HepG2 (cell line): ENCODE data around the gene CAD. TPM values are rescaled to one million over a fixed set of nuclear protein-coding genes. Genes with fewer than 3 reads are reported as not detected.

ENCODE experiments used
- ASH2L ChIP-seq: fragments of 300-600, 200-600 bp; sonication (generic); IDR thresholded peaks from 2 replicates; pipeline ENCODE4 v1.7.0; 2017; ENCODE audit warnings: low read depth, mild to moderate bottlenecking, moderate library complexity, mixed read lengths, low read length; ENCODE audit not compliant: insufficient read length
- EP300 ChIP-seq, 3 experiments: sonication (generic) in 1 of 3; formaldehyde crosslinking in 1 of 3; IDR thresholded peaks; 2 replicates each; pipeline versions ENCODE4 v1.5.1 to v1.6.1; 2011 to 2020; ENCODE audit warnings: low read depth in 2 of 3, low read length in 2 of 3, borderline replicate concordance in 1 of 3, improper control_type of control experiment in 1 of 3, mild to moderate bottlenecking in 1 of 3, missing genetic modification reagents in 1 of 3, moderate library complexity in 1 of 3
- GATAD2A ChIP-seq: IDR thresholded peaks from 2 replicates; pipeline ENCODE4 v1.6.1; 2016
- NCOA2 ChIP-seq: sonication (generic); formaldehyde crosslinking; IDR thresholded peaks from 2 replicates; pipeline ENCODE4 v1.8.0; 2022; ENCODE audit warnings: inconsistent platforms
- SALL1 ChIP-seq: sonication (generic); formaldehyde crosslinking; IDR thresholded peaks from 2 replicates; pipeline ENCODE4 v1.8.0; 2022; ENCODE audit warnings: mild to moderate bottlenecking, missing genetic modification reagents
- SMAD1 ChIP-seq: sonication (generic); formaldehyde crosslinking; IDR thresholded peaks from 2 replicates; pipeline ENCODE4 v1.4.0; 2020; ENCODE audit warnings: missing genetic modification reagents, low read depth, mild to moderate bottlenecking, borderline replicate concordance
- ZBTB8A ChIP-seq: sonication (generic); formaldehyde crosslinking; IDR thresholded peaks from 2 replicates; pipeline ENCODE4 v1.4.0; 2020; ENCODE audit warnings: mild to moderate bottlenecking, low read depth, missing genetic modification reagents, borderline replicate concordance
- ZMYM4 ChIP-seq: sonication (generic); formaldehyde crosslinking; IDR thresholded peaks from 2 replicates; pipeline ENCODE4 v1.8.1; 2023; ENCODE audit warnings: mild to moderate bottlenecking, missing genetic modification reagents
- ZNF121 ChIP-seq: sonication (generic); formaldehyde crosslinking; IDR thresholded peaks from 2 replicates; pipeline ENCODE4 v1.5.0; 2020; ENCODE audit warnings: mild to moderate bottlenecking, missing genetic modification reagents
- ZNF362 ChIP-seq: sonication (generic); formaldehyde crosslinking; IDR thresholded peaks from 2 replicates; pipeline ENCODE4 v1.4.0; 2020; ENCODE audit warnings: missing genetic modification reagents, mild to moderate bottlenecking, borderline replicate concordance
- polyA plus RNA-seq, 8 experiments: library from polyadenylated mRNA; depleted of rRNA in 3 of 8; stranded (reverse) in 7 of 8; unstranded in 1 of 8; fragments of >200 nt; fragmentation: Illumina TruSeq in 4 of 8; extraction: Trizol in 4 of 8; gene quantifications; 2 replicates each; pipeline versions ENCODE4 v1.2.1 to v1.2.3, GENCODE V29; 2011 to 2016; ENCODE audit warnings: low read depth in 4 of 8, missing spikeins in 1 of 8, mixed read lengths in 1 of 8; ENCODE audit not compliant: insufficient read depth in 1 of 8
- total RNA-seq, 5 experiments: library from RNA; depleted of rRNA; stranded (reverse); fragments of >200 nt; fragmentation: Illumina TruSeq; extraction: Trizol; gene quantifications; 2 replicates each; pipeline ENCODE4 v1.2.3, GENCODE V29; 2016; ENCODE audit warnings: low read depth in 1 of 5
- TF ChIP-seq, protein P1 (sequence below): sonication (generic); formaldehyde crosslinking; conservative IDR thresholded peaks from 2 replicates; pipeline ENCODE4 v1.4.0; 2020; ENCODE audit warnings: mild to moderate bottlenecking, missing genetic modification reagents, moderate library complexity
- TF ChIP-seq, protein P2 (sequence below): sonication (generic); formaldehyde crosslinking; IDR thresholded peaks from 2 replicates; pipeline ENCODE4 v1.5.1; 2020; ENCODE audit warnings: mild to moderate bottlenecking, missing genetic modification reagents

Gene CAD
- total and polyA plus RNA-seq, 2 of the 13 experiments (the other 11 are each of a cell fraction or from before 2014, with no cell fraction given): 21.7 to 37.0 TPM

DNA sequence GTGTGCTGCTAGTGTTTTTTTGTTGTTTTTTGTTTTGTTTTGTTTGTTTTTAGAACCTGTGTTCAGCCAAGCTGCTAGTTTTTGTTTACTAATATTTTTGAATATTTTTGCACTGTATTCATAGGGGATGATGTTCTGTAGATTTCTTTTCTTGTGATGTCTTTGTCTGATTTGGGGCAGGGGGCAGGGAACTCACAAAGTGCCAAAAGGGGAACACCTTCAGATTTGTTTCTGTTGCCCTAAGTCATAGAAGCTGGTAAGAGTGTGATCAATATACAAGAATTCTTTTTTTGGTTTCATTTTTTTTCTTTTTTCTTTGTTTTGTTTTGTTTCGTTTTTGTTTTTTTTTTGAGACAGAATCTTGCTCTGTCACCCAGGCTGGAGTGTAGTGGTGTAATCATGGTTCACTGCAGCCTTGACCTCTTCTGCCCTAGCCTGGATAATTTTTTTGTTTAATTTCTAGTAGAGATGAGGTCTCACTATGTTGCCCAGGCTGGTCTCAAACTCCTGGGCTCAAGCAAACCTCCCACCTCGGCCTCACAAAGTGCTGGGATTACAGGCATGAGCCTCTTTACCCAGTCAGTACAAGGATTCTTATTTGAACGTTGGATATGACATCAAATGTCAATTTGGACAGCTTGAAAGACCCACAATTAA, 37.7 kb upstream of the CAD start (continued):
- TF ChIP-seq, protein P1, sequence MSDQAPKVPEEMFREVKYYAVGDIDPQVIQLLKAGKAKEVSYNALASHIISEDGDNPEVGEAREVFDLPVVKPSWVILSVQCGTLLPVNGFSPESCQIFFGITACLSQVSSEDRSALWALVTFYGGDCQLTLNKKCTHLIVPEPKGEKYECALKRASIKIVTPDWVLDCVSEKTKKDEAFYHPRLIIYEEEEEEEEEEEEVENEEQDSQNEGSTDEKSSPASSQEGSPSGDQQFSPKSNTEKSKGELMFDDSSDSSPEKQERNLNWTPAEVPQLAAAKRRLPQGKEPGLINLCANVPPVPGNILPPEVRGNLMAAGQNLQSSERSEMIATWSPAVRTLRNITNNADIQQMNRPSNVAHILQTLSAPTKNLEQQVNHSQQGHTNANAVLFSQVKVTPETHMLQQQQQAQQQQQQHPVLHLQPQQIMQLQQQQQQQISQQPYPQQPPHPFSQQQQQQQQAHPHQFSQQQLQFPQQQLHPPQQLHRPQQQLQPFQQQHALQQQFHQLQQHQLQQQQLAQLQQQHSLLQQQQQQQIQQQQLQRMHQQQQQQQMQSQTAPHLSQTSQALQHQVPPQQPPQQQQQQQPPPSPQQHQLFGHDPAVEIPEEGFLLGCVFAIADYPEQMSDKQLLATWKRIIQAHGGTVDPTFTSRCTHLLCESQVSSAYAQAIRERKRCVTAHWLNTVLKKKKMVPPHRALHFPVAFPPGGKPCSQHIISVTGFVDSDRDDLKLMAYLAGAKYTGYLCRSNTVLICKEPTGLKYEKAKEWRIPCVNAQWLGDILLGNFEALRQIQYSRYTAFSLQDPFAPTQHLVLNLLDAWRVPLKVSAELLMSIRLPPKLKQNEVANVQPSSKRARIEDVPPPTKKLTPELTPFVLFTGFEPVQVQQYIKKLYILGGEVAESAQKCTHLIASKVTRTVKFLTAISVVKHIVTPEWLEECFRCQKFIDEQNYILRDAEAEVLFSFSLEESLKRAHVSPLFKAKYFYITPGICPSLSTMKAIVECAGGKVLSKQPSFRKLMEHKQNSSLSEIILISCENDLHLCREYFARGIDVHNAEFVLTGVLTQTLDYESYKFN (CRISPR knock-in tag): peak; percentile 68
- TF ChIP-seq ASH2L (peak; percentile 44), NCOA2 (CRISPR knock-in tag) (peak; percentile 64), ZMYM4 (CRISPR knock-in tag) (no peak), ZNF362 (CRISPR knock-in tag) (peak; percentile 78), SMAD1 (CRISPR knock-in tag) (no peak), ZBTB8A (CRISPR knock-in tag) (0 out of 2 replicates have a peak, but pooled peaks have one; percentile 10), GATAD2A (CRISPR knock-in tag) (peak; percentile 62), ZNF121 (CRISPR knock-in tag) (peak; percentile 99), EP300 (IDR thresholded peaks at IDR 0.05; ENCODE audit: low read depth in 2 of 2, low read length in 2 of 2) (peak in 1 of 2 experiments; percentile 57; a peak in 1 of 4 replicates), EP300 (CRISPR knock-in tag; IDR thresholded peaks at IDR 0.05; ENCODE audit: borderline replicate concordance) (no peak), SALL1 (peak; percentile 71)
- TF ChIP-seq, protein P2, sequence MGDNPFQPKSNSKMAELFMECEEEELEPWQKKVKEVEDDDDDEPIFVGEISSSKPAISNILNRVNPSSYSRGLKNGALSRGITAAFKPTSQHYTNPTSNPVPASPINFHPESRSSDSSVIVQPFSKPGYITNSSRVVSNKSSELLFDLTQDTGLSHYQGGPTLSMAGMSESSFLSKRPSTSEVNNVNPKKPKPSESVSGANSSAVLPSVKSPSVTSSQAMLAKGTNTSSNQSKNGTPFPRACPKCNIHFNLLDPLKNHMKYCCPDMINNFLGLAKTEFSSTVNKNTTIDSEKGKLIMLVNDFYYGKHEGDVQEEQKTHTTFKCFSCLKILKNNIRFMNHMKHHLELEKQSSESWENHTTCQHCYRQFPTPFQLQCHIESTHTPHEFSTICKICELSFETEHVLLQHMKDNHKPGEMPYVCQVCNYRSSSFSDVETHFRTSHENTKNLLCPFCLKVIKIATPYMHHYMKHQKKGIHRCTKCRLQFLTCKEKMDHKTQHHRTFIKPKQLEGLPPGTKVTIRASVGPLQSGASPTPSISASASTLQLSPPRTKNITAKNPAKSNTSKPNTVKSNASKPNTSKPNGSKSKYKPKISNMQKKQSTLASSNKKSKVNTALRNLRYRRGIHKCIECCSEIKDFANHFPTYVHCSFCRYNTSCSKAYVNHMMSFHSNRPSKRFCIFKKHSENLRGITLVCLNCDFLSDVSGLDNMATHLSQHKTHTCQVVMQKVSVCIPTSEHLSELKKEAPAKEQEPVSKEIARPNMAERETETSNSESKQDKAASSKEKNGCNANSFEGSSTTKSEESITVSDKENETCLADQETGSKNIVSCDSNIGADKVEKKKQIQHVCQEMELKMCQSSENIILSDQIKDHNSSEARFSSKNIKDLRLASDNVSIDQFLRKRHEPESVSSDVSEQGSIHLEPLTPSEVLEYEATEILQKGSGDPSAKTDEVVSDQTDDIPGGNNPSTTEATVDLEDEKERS (CRISPR knock-in tag): 0 out of 2 replicates have a peak, but pooled peaks have one; percentile 23
- TF ChIP-seq, all 625 proteins: peak for 45
